Cardiac fibroblast (primary cell): ENCODE data around the gene TSPAN14.

Experiments
- DNase-seq, 2 donors: peaks; one replicate each; pipeline versions ENCODE4 v3.0.0 to v3.0.0-alpha.2; 2010; ENCODE audit warnings: low read depth in 2 of 2
- H3K4me3 ChIP-seq, 2 donors: replicated peaks in 1 of 2; 1 replicate in 1 of 2; 2 replicates in 1 of 2; pipeline ENCODE4 v1.5.1; 2011; ENCODE audit warnings: low read depth in 2 of 2, low read length in 2 of 2, mild to moderate bottlenecking in 2 of 2, moderate library complexity in 1 of 2
- TF ChIP-seq, protein P1 (sequence below): IDR thresholded peaks from one replicate; pipeline ENCODE4 v1.5.1; 2011; ENCODE audit warnings: low read depth, mild to moderate bottlenecking, low read length, inconsistent platforms

The TSPAN14 gene

DNA sequence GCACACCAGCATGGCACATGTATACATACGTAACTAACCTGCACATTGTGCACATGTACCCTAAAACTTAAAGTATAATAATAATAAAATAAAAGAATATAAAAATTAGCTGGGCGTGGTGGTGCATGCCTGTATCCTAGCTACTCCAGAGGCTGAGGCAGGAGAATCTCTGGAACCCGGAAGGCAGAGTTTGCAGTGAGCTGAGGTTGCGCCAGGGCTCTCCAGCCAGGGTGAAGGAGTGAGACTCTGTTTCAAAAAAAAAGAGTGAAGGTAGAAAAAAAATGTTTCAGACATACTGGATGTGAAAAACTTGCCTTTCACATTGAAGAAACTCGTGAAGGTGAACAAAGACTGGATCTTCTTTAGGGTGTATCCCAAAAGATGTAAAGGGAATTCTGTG is 26.7 kb downstream of the TSPAN14 start:
- no peak overlapping the region for H3K4me3 ChIP-seq
- TF ChIP-seq, protein P1, sequence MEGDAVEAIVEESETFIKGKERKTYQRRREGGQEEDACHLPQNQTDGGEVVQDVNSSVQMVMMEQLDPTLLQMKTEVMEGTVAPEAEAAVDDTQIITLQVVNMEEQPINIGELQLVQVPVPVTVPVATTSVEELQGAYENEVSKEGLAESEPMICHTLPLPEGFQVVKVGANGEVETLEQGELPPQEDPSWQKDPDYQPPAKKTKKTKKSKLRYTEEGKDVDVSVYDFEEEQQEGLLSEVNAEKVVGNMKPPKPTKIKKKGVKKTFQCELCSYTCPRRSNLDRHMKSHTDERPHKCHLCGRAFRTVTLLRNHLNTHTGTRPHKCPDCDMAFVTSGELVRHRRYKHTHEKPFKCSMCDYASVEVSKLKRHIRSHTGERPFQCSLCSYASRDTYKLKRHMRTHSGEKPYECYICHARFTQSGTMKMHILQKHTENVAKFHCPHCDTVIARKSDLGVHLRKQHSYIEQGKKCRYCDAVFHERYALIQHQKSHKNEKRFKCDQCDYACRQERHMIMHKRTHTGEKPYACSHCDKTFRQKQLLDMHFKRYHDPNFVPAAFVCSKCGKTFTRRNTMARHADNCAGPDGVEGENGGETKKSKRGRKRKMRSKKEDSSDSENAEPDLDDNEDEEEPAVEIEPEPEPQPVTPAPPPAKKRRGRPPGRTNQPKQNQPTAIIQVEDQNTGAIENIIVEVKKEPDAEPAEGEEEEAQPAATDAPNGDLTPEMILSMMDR: no peak
- DNase-seq: no peak

DNA sequence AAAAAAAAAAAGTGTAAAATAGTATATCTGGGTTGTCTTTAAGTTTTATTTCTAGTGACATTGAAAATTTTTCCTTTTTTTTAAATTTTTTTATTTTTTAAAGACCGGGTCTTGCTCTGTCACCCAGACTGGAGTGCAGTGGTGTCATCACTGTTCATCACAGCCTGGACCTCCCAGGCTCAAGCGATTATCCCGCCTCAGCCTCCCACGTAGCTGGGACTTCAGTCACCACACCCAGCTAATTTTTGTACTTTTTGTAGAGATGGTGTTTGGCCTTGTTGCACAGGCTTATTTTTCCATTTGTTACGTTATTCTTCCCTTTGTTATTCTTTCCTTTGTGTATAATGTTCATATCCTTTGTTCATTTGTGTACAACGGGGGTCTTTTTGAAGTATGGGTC is 30.1 kb downstream of the TSPAN14 start:
- TF ChIP-seq, protein P1: no peak
- DNase-seq: no peak
- no peak overlapping the region for H3K4me3 ChIP-seq

- no peak overlapping the region for H3K4me3 ChIP-seq
- DNase-seq: no peak
- TF ChIP-seq, protein P1: no peak
Measured at GRCh38 chr10:80484676-80485075, 30.6 kb downstream of the TSPAN14 start.

GRCh38 chr10:80485076-80485945 is 31.2 kb downstream of the TSPAN14 start:
- no peak for DNase-seq
- no peak overlapping the region for H3K4me3 ChIP-seq
- TF ChIP-seq, protein P1: no peak

DNA sequence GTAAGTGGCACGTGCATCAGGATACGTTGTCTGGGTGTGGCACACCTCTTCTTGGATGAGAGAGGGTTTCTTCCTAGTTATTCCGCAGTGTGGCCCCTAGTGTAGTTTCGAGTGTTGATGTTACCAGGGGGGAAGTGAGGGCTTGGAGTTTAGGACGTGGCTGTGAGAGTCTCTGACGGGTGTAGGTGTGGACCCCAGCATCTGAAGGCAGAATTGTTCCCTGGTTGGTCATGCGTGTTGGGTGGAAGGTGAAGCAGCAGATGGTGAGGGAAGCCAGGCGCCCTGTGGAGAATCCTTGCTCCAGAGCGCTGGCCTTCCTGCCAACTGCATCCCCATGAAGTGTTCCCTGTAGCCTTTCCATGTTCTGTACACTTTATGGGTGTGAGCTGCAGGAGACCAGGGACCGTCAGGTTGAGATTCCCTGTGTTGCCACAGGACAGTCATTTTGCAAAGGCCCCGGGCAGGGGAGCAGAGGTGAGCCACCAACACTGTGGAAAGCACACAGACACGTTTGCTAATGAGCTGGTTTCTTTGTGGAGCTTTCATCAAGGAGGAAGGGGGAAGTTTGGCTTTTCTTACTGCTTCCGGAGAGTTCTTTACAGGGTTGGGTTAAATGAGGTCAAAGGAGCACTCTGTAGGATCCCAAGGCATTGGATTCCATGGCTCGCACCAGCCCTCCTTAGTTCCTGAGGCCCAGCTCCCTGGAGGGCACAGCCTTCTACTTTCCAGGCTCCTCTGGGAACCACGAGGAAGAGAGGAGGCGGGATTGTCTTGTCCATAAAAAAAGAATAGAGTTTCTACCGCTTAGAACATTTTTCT is 32.0 kb downstream of the TSPAN14 start:
- no peak for DNase-seq
- TF ChIP-seq, protein P1: no peak
- H3K4me3 ChIP-seq: no peak overlapping the region

DNA sequence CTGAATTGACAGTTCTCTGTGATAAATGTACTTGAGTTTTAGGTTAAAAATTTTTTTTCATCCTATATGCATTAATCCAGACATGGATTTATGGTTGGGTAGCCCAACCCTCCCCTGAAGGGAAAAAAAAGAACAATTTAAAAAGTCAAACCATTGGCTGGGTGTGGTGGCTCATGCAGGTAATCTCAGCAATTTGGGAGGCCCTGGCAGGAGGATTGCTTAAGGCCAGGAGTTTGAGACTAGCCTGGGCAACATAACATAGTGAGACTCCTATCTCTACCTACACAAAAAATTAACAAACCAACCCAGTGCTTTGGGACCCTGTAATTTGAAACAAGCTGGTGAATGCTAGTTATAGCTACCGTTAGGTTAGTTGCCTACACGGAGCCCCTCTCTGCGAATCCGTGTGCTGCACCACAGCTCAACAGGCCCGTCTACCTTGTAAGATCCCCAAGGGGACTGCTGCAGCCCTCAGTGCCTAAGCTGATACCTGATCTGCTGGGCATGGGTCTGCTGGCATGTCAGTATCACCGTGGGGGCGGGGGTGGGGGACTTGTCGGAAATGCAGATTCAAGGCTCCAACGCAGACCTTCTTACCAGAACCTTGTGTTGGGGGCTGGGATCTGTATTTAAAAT is 32.8 kb downstream of the TSPAN14 start:
- no peak for DNase-seq
- H3K4me3 ChIP-seq: no peak overlapping the region
- TF ChIP-seq, protein P1: no peak
